Choroid plexus epithelial cell (primary cell): ENCODE results near the gene NTM.

Source experiments
- DNase-seq: peaks from one replicate; pipeline ENCODE4 v3.0.0-alpha.2; 2010; ENCODE audit warnings: low read depth
- H3K4me3 ChIP-seq: 2 replicates; pipeline ENCODE4 v1.5.1; 2011; ENCODE audit warnings: low read depth, mild to moderate bottlenecking, control low read depth, low read length, moderate library complexity
- CTCF ChIP-seq: conservative IDR thresholded peaks from 2 replicates; pipeline ENCODE4 v1.5.1; 2011; ENCODE audit warnings: low read depth, mild to moderate bottlenecking, control low read depth, inconsistent platforms, low read length, moderate library complexity

The NTM gene

GRCh38 chr11:131817687-131818188, 447.3 kb downstream of the NTM start:
- DNase-seq, result no peak
- no peak for TF ChIP-seq CTCF
- H3K4me3 ChIP-seq, result no peak overlapping the region

GRCh38 chr11:131819865-131820264, 449.4 kb downstream of the NTM start:
- no peak overlapping the region for H3K4me3 ChIP-seq
- DNase-seq, result no peak
- TF ChIP-seq CTCF, result no peak

DNA sequence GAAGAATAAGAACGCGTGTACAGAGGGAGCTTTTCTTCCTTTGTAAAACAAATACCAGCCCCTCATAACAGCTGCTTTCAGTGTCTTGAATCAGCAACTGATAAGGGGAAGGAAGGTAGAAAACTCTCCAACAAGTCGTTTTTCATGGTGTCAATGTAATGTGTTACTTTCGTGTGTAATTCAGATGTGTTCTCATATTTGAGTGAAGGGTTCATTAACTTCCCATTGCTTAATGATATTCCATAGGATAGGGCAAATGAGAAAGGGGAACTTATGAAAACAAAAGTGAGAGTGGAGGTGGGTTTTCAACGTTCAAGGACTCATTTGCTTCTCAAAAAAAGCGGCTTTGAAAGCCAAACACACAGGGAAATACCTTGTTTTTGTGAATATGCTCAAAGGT, 452.1 kb downstream of the NTM start:
- DNase-seq, result no peak
- TF ChIP-seq CTCF, result no peak
- no peak overlapping the region for H3K4me3 ChIP-seq

- no peak for TF ChIP-seq CTCF
- H3K4me3 ChIP-seq, result no peak overlapping the region
- no peak for DNase-seq
These were observed 453.4 kb downstream of the NTM start for GRCh38 chr11:131823772-131824171.

DNA sequence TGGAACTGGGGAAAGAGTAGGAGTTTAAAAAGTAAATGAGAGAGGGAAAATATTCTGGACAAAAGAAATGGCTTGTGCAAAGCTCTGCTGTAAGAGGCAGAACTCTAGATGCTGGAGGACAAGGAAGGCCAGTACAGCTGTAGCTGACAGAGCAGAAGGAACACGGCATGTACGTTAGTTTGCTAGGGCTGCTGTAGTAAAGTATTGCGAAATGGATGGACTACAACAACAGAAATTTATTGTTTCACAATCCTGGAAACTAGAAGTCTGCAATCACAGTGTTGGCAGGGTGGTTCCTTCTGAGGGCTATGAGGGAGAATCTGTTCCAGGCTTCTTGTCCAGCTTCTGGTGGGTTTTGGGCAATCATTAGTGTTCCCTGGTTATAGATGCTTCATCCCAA, 454.4 kb downstream of the NTM start:
- H3K4me3 ChIP-seq, result no peak overlapping the region
- DNase-seq, result peak; percentile 87
- no peak for TF ChIP-seq CTCF

- TF ChIP-seq CTCF, result no peak
- H3K4me3 ChIP-seq, result no peak overlapping the region
- no peak for DNase-seq
These were observed 457.0 kb downstream of the NTM start for GRCh38 chr11:131827430-131827829.

DNA sequence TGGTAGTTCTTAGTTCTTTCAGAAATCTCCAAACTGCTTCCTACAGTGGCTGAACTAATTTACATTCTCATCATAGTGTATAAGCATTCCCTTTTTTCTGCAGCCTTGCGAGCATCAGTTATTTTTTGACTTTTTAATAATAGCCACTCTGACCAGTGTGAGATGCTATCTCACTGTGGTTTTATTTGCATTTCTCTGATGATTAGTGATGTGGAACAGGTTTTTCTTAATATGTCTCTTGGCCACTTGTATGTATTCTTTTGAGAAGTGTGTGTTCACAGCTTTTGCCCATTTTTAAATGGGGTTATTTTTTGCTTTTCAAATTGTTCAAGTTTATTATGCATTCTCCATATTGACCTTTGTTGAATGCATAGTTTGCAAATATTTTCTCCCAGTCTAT, 459.3 kb downstream of the NTM start:
- DNase-seq, result no peak
- no peak for TF ChIP-seq CTCF
- no peak overlapping the region for H3K4me3 ChIP-seq
